Hematopoietic multipotent progenitor cell (in vitro differentiated cells): ENCODE measurements around the gene TEK. TPM values are rescaled to one million over a fixed set of nuclear protein-coding genes. Genes with fewer than 3 reads are reported as not detected.
A peak's percentile ranks its signal among the peaks of the same experiment; 100 is the strongest.

ENCODE experiments used
- DNase-seq, 3 donors: peaks; one replicate each; pipeline ENCODE4 v3.0.0-alpha.2; 2011 to 2015; ENCODE audit warnings: low read depth in 2 of 3, low spot score in 2 of 3
- total RNA-seq: library from RNA; depleted of rRNA; stranded (reverse); fragments of >200 nt; gene quantifications from one replicate; pipeline ENCODE4 v1.2.3, GENCODE V29; 2012

Gene TEK
- total RNA-seq, 1 donor: 1.6 TPM

- no peak for DNase-seq
These were observed 59.9 kb downstream of the TEK start for GRCh38 chr9:27168951-27169350.

- DNase-seq: no peak
These were observed 67.9 kb downstream of the TEK start for GRCh38 chr9:27176971-27177370.

- DNase-seq: no peak
These were observed 70.3 kb downstream of the TEK start for GRCh38 chr9:27179245-27179865.

GRCh38 chr9:27181381-27181780, 72.4 kb downstream of the TEK start:
- no peak for DNase-seq

GRCh38 chr9:27182421-27182820, 73.4 kb downstream of the TEK start:
- no peak for DNase-seq

GRCh38 chr9:27183131-27183530, 74.1 kb downstream of the TEK start:
- no peak for DNase-seq

- DNase-seq: no peak
These were observed 74.7 kb downstream of the TEK start for GRCh38 chr9:27183701-27184100.

GRCh38 chr9:27184556-27185351, 75.7 kb downstream of the TEK start:
- no peak for DNase-seq

- no peak for DNase-seq
These were observed 79.4 kb downstream of the TEK start for GRCh38 chr9:27188426-27188825.

GRCh38 chr9:27189426-27189825, 80.4 kb downstream of the TEK start:
- DNase-seq: no peak

- no peak for DNase-seq
These were observed 83.4 kb downstream of the TEK start for GRCh38 chr9:27192291-27192960.

- no peak for DNase-seq
These were observed 84.9 kb downstream of the TEK start for GRCh38 chr9:27193886-27194285.

- no peak for DNase-seq
These were observed 85.5 kb downstream of the TEK start for GRCh38 chr9:27194401-27195091.

- no peak for DNase-seq
These were observed 86.2 kb downstream of the TEK start for GRCh38 chr9:27195191-27195590.

GRCh38 chr9:27196383-27196782, 87.4 kb downstream of the TEK start:
- no peak for DNase-seq

- DNase-seq: peak in 2 of 3 donors; percentile 10 to 28
These were observed 89.2 kb downstream of the TEK start for GRCh38 chr9:27198190-27198589.

GRCh38 chr9:27202056-27202455, 93.0 kb downstream of the TEK start:
- DNase-seq: no peak

- DNase-seq: no peak
These were observed 94.8 kb downstream of the TEK start for GRCh38 chr9:27203783-27204182.

GRCh38 chr9:27204578-27204977, 95.6 kb downstream of the TEK start:
- DNase-seq: no peak

GRCh38 chr9:27205198-27205597, 96.2 kb downstream of the TEK start:
- no peak for DNase-seq

GRCh38 chr9:27206041-27206440, 97.0 kb downstream of the TEK start:
- no peak for DNase-seq
